Caco-2 (cell line): Measurements from ENCODE around the gene TBXAS1. TPM values are rescaled to one million over a fixed set of nuclear protein-coding genes. Genes with fewer than 3 reads are reported as not detected.

Source experiments
- BruUV-seq: library from RNA; stranded (reverse); fragments of 400-500 nt; replicated peaks from 2 replicates; lab custom pipeline; 2021; lab: Mats Ljungman, UMichigan
- CTCF ChIA-PET: fragments of 300-600 bp; sonication (Branson Sonifier 250); formaldehyde crosslinking; loops from one replicate; lab custom pipeline; 2022; ENCODE audit warnings: antibody characterized with exemption; lab: Charles Lee
- POLR2A ChIA-PET: fragments of 300-600 bp; sonication (Branson Sonifier 250); formaldehyde crosslinking; loops from one replicate; lab custom pipeline; 2022; ENCODE audit warnings: antibody characterized with exemption; lab: Charles Lee
- DNase-seq, 2 experiments: peaks; one replicate each; pipeline versions ENCODE4 v3.0.0 to v3.0.0-alpha.2; 2020 to 2022
- H3K27me3 ChIP-seq: replicated peaks from 2 replicates; pipeline ENCODE4 v1.6.0; 2011; ENCODE audit warnings: low read length; ENCODE audit not compliant: control insufficient read depth, insufficient read depth
- H3K36me3 ChIP-seq: 2 replicates; pipeline ENCODE4 v1.5.1; 2011; ENCODE audit warnings: low read length; ENCODE audit not compliant: control insufficient read depth, insufficient read depth
- H3K4me1 ChIP-seq: fragments of 250-450 bp; sonication (Bioruptor Pico); 2 replicates; pipeline ENCODE4 v1.5.1; 2020; ENCODE audit warnings: mild to moderate bottlenecking
- H3K4me3 ChIP-seq: 2 replicates; pipeline ENCODE4 v1.5.1; 2011; ENCODE audit warnings: low read depth, mild to moderate bottlenecking, control low read depth, low read length
- H3K9me3 ChIP-seq: fragments of 250-450 bp; sonication (Bioruptor Pico); 2 replicates; pipeline ENCODE4 v1.5.1; 2020; ENCODE audit warnings: mild to moderate bottlenecking, moderate library complexity
- H3K27ac Mint-ChIP-seq: one replicate; pipeline ENCODE4 v1.8.0; 2022; ENCODE audit warnings: mixed read lengths; ENCODE audit not compliant: unreplicated experiment
- H3K27me3 Mint-ChIP-seq: one replicate; pipeline ENCODE4 v1.8.0; 2022; ENCODE audit warnings: mixed read lengths; ENCODE audit not compliant: insufficient read depth, unreplicated experiment
- H3K36me3 Mint-ChIP-seq: one replicate; pipeline ENCODE4 v1.8.0; 2022; ENCODE audit warnings: mild to moderate bottlenecking, mixed read lengths; ENCODE audit not compliant: insufficient read depth, unreplicated experiment
- H3K4me1 Mint-ChIP-seq: one replicate; pipeline ENCODE4 v1.8.0; 2022; ENCODE audit warnings: low read depth, mixed read lengths; ENCODE audit not compliant: unreplicated experiment
- H3K4me3 Mint-ChIP-seq: one replicate; pipeline ENCODE4 v1.8.0; 2022; ENCODE audit warnings: mild to moderate bottlenecking, moderate library complexity, mixed read lengths; ENCODE audit not compliant: unreplicated experiment
- H3K9me3 Mint-ChIP-seq: one replicate; pipeline ENCODE4 v1.8.0; 2022; ENCODE audit warnings: mixed read lengths; ENCODE audit not compliant: unreplicated experiment
- CTCF ChIP-seq, 2 experiments: fragments of 200-600 bp in 1 of 2; IDR thresholded peaks; 1 replicate in 1 of 2; 2 replicates in 1 of 2; pipeline versions ENCODE4 v1.5.1 to v1.8.0; 2011 to 2022; ENCODE audit warnings: antibody characterized with exemption in 1 of 2, control low read depth in 1 of 2, inconsistent platforms in 1 of 2, low read depth in 1 of 2, low read length in 1 of 2, mild to moderate bottlenecking in 1 of 2, moderate library complexity in 1 of 2; ENCODE audit not compliant: insufficient read depth in 1 of 2, severe bottlenecking in 1 of 2, unreplicated experiment in 1 of 2
- intact Hi-C: fragments of 100-400 bp; cut with micrococcal nuclease; formaldehyde crosslinking; loops from one replicate; pipeline ENCODE4 v1.10.0; 2022; ENCODE audit not compliant: unreplicated experiment
- total RNA-seq: library from RNA; stranded (reverse); gene quantifications from 2 replicates; pipeline ENCODE4 v1.2.3, GENCODE V29; 2022

TBXAS1 gene
- total RNA-seq, 1 experiment from 2014 or later, result 1.6 TPM

GRCh38 chr7:139820089-139820488 lies 9.0 kb upstream of the TBXAS1 start:
- ChIA-PET POLR2A (no interaction called here), CTCF (no interaction called here)
- DNase-seq, result no peak
- no peaks in the 10 kb centered on the region for H3K36me3 ChIP-seq
- BruUV-seq, result no TSS peak
- H3K27me3 Mint-ChIP-seq, result peaks cover 5% of the 10 kb centered on the region
- no peak overlapping the region for H3K27ac Mint-ChIP-seq
- no peaks in the 10 kb centered on the region for H3K36me3 Mint-ChIP-seq
- H3K4me3 Mint-ChIP-seq, result no peak overlapping the region
- no peaks in the 10 kb centered on the region for H3K27me3 ChIP-seq
- no peaks in the 10 kb centered on the region for H3K4me1 Mint-ChIP-seq
- TF ChIP-seq CTCF (IDR thresholded peaks at IDR 0.05; ENCODE audit: insufficient read depth in 1 of 2, low read depth in 1 of 2, low read length in 1 of 2, severe bottlenecking in 1 of 2, unreplicated experiment in 1 of 2), result no peak
- no peaks in the 10 kb centered on the region; the same call in 1 of the 2 replicates for H3K9me3 ChIP-seq
- peaks cover 20% of the 10 kb centered on the region for H3K9me3 Mint-ChIP-seq
- no peak overlapping the region for H3K4me3 ChIP-seq
- intact Hi-C loops, result no loop called here
- no peaks in the 10 kb centered on the region for H3K4me1 ChIP-seq

- DNase-seq, result no peak
- Histone ChIP-seq H3K4me3 (no peak overlapping the region), H3K4me1 (no peaks in the 10 kb centered on the region), H3K27me3 (no peaks in the 10 kb centered on the region), H3K36me3 (no peaks in the 10 kb centered on the region), H3K9me3 (no peaks in the 10 kb centered on the region; the same call in 1 of the 2 replicates)
- H3K27ac Mint-ChIP-seq, result no peak overlapping the region
- peaks cover 8% of the 10 kb centered on the region for H3K27me3 Mint-ChIP-seq
- peaks cover 9% of the 10 kb centered on the region for H3K9me3 Mint-ChIP-seq
- H3K4me3 Mint-ChIP-seq, result no peak overlapping the region
- intact Hi-C loops, result no loop called here
- BruUV-seq, result no TSS peak
- TF ChIP-seq CTCF (IDR thresholded peaks at IDR 0.05; ENCODE audit: insufficient read depth in 1 of 2, low read depth in 1 of 2, low read length in 1 of 2, severe bottlenecking in 1 of 2, unreplicated experiment in 1 of 2), result no peak
- ChIA-PET POLR2A (no interaction called here), CTCF (no interaction called here)
- H3K4me1 Mint-ChIP-seq, result no peaks in the 10 kb centered on the region
- H3K36me3 Mint-ChIP-seq, result no peaks in the 10 kb centered on the region
Observed at GRCh38 chr7:139821349-139822105, 7.5 kb upstream of the TBXAS1 start.

GRCh38 chr7:139822855-139823254 lies 6.2 kb upstream of the TBXAS1 start:
- H3K36me3 ChIP-seq, result no peaks in the 10 kb centered on the region
- H3K4me3 ChIP-seq, result no peak overlapping the region
- H3K9me3 Mint-ChIP-seq, result no peaks in the 10 kb centered on the region
- no peaks in the 10 kb centered on the region for H3K4me1 ChIP-seq
- H3K9me3 ChIP-seq, result no peaks in the 10 kb centered on the region
- H3K27ac Mint-ChIP-seq, result no peak overlapping the region
- no peaks in the 10 kb centered on the region for H3K4me1 Mint-ChIP-seq
- no peak for TF ChIP-seq CTCF (IDR thresholded peaks at IDR 0.05; ENCODE audit: insufficient read depth in 1 of 2, low read depth in 1 of 2, low read length in 1 of 2, severe bottlenecking in 1 of 2, unreplicated experiment in 1 of 2)
- H3K27me3 ChIP-seq, result no peaks in the 10 kb centered on the region
- POLR2A ChIA-PET, result no interaction called here
- no peak for DNase-seq
- no TSS peak for BruUV-seq
- CTCF ChIA-PET, result no interaction called here
- H3K27me3 Mint-ChIP-seq, result peaks cover 5% of the 10 kb centered on the region
- intact Hi-C loops, result no loop called here
- no peaks in the 10 kb centered on the region for H3K36me3 Mint-ChIP-seq
- no peak overlapping the region for H3K4me3 Mint-ChIP-seq
